H1 (cell line): ENCODE data around the gene PLCB4. TPM values are rescaled to one million over a fixed set of nuclear protein-coding genes. Genes with fewer than 3 reads are reported as not detected.

Experiments
- CTCF ChIA-PET: fragments of 300-600 bp; sonication (Branson Sonifier 250); formaldehyde crosslinking; loops from one replicate; lab custom pipeline; 2021; ENCODE audit not compliant: partially characterized antibody; lab: Charles Lee
- POLR2A ChIA-PET: fragments of 300-600 bp; sonication (Branson Sonifier 250); formaldehyde crosslinking; loops from one replicate; lab custom pipeline; 2021; ENCODE audit warnings: inconsistent platforms; ENCODE audit not compliant: partially characterized antibody; lab: Charles Lee
- DNase-seq, 2 experiments: peaks; one replicate each; pipeline versions ENCODE4 v3.0.0 to v3.0.0-alpha.2; 2010 to 2022; ENCODE audit warnings: low spot score in 2 of 2, low read depth in 1 of 2, mixed read lengths in 1 of 2
- FAIRE-seq: peaks from 2 replicates; lab custom pipeline; 2011; peaks lifted over from hg19 to GRCh38; lab: Jason Lieb, UNC
- H2AFZ ChIP-seq: 2 replicates; pipeline ENCODE4 v1.8.1; 2012; ENCODE audit warnings: low read length, inconsistent platforms
- H2AK5ac ChIP-seq: 2 replicates; pipeline ENCODE4 v1.6.1; 2013; ENCODE audit warnings: low read depth, low read length
- H2BK120ac ChIP-seq: replicated peaks from 2 replicates; pipeline ENCODE3; 2013; ENCODE audit warnings: low read depth, low read length, inconsistent platforms
- H2BK12ac ChIP-seq: 2 replicates; pipeline ENCODE4 v1.6.1; 2013; ENCODE audit warnings: low read depth, low read length
- H2BK15ac ChIP-seq: 2 replicates; pipeline ENCODE4 v1.6.1; 2013; ENCODE audit warnings: low read length
- H2BK20ac ChIP-seq: 2 replicates; pipeline ENCODE4 v1.6.1; 2013; ENCODE audit warnings: low read length
- H2BK5ac ChIP-seq: 2 replicates; pipeline ENCODE4 v1.6.1; 2013; ENCODE audit warnings: low read depth, low read length
- H3K14ac ChIP-seq: 2 replicates; pipeline ENCODE4 v1.6.1; 2013; ENCODE audit warnings: inconsistent platforms; ENCODE audit not compliant: insufficient read length
- H3K18ac ChIP-seq: 2 replicates; pipeline ENCODE4 v1.6.1; 2013; ENCODE audit warnings: low read length; ENCODE audit errors: extremely low read depth
- H3K23ac ChIP-seq: 2 replicates; pipeline ENCODE4 v1.6.1; 2013; ENCODE audit warnings: inconsistent platforms; ENCODE audit not compliant: insufficient read length
- H3K23me2 ChIP-seq: 2 replicates; pipeline ENCODE4 v1.6.1; 2013; ENCODE audit warnings: low read depth, low read length
- H3K27ac ChIP-seq: 2 replicates; pipeline ENCODE4 v1.6.1; 2011; ENCODE audit warnings: low read depth, low read length, inconsistent platforms
- H3K27me3 ChIP-seq, 4 experiments: replicated peaks in 1 of 4; 1 replicate in 1 of 4; 2 replicates in 3 of 4; pipeline versions ENCODE4 v1.6.1 to v1.8.1; 2011 to 2013; ENCODE audit warnings: low read length in 3 of 4, mild to moderate bottlenecking in 3 of 4, inconsistent platforms in 2 of 4, mixed read lengths in 2 of 4, moderate library complexity in 1 of 4; ENCODE audit not compliant: control insufficient read depth in 3 of 4, insufficient read depth in 3 of 4; ENCODE audit errors: extremely low read depth in 1 of 4
- H3K36me3 ChIP-seq, 4 experiments: 2 replicates each; pipeline versions ENCODE4 v1.6.1 to v1.8.1; 2011 to 2013; ENCODE audit warnings: mild to moderate bottlenecking in 4 of 4, low read length in 3 of 4, moderate library complexity in 2 of 4, control low read depth in 1 of 4, inconsistent platforms in 1 of 4; ENCODE audit not compliant: insufficient read depth in 4 of 4, control insufficient read depth in 2 of 4
- H3K4ac ChIP-seq: replicated peaks from 2 replicates; pipeline ENCODE3; 2013; ENCODE audit warnings: low read length, low read depth, mixed read lengths, inconsistent platforms; ENCODE audit not compliant: insufficient read length
- H3K4me1 ChIP-seq, 4 experiments: replicated peaks in 1 of 4; 1 replicate in 1 of 4; 2 replicates in 3 of 4; pipeline versions ENCODE4 v1.6.1 to v1.8.1; 2011 to 2013; ENCODE audit warnings: low read length in 3 of 4, inconsistent platforms in 2 of 4, mixed read lengths in 1 of 4; ENCODE audit not compliant: insufficient read depth in 4 of 4, control insufficient read depth in 3 of 4
- H3K4me2 ChIP-seq, 2 experiments: 2 replicates each; pipeline versions ENCODE4 v1.6.1 to v1.8.1; 2011 to 2013; ENCODE audit warnings: low read depth in 2 of 2, low read length in 2 of 2, control low read depth in 1 of 2, inconsistent platforms in 1 of 2, mild to moderate bottlenecking in 1 of 2; ENCODE audit not compliant: insufficient read depth in 1 of 2
- H3K4me3 ChIP-seq, 4 experiments: fragments of 200-600, 300-600 bp in 1 of 4; sonication (generic), shearing (Covaris generic), sonication (Bioruptor Twin) in 1 of 4; 2 replicates each; pipeline versions ENCODE4 v1.5.1 to v1.8.1; 2011 to 2016; ENCODE audit warnings: low read length in 4 of 4, low read depth in 3 of 4, control low read depth in 2 of 4, inconsistent platforms in 2 of 4, mild to moderate bottlenecking in 2 of 4, mixed read lengths in 1 of 4, moderate library complexity in 1 of 4; ENCODE audit not compliant: insufficient read depth in 2 of 4; ENCODE audit errors: extremely low read depth in 1 of 4
- H3K56ac ChIP-seq: replicated peaks from 2 replicates; pipeline ENCODE3; 2013; ENCODE audit warnings: low read depth, mild to moderate bottlenecking, mixed read lengths, low read length, inconsistent platforms; ENCODE audit not compliant: insufficient read length
- H3K79me1 ChIP-seq: 2 replicates; pipeline ENCODE4 v1.6.1; 2013; ENCODE audit warnings: low read depth, low read length, control low read depth
- H3K79me2 ChIP-seq, 2 experiments: 2 replicates each; pipeline versions ENCODE4 v1.6.1 to v1.8.1; 2012 to 2013; ENCODE audit warnings: low read length in 2 of 2, mild to moderate bottlenecking in 2 of 2, inconsistent platforms in 1 of 2; ENCODE audit not compliant: insufficient read depth in 2 of 2, control insufficient read depth in 1 of 2
- H3K9ac ChIP-seq, 4 experiments: replicated peaks in 1 of 4; 1 replicate in 1 of 4; 2 replicates in 3 of 4; pipeline versions ENCODE4 v1.6.1 to v1.8.1; 2011 to 2013; ENCODE audit warnings: low read depth in 3 of 4, low read length in 3 of 4, control low read depth in 2 of 4, mild to moderate bottlenecking in 2 of 4, moderate library complexity in 2 of 4, inconsistent platforms in 1 of 4; ENCODE audit errors: extremely low read depth in 1 of 4
- H3K9me3 ChIP-seq, 2 experiments: 2 replicates each; pipeline versions ENCODE4 v1.6.1 to v1.8.1; 2012 to 2013; ENCODE audit warnings: mild to moderate bottlenecking in 2 of 2, moderate library complexity in 2 of 2, control low read depth in 1 of 2, inconsistent platforms in 1 of 2, low read depth in 1 of 2, low read length in 1 of 2, mixed read lengths in 1 of 2; ENCODE audit not compliant: insufficient read depth in 2 of 2
- H4K20me1 ChIP-seq, 2 experiments: replicated peaks in 1 of 2; 2 replicates each; pipeline versions ENCODE3 to v1.8.1; 2011 to 2013; ENCODE audit warnings: inconsistent platforms in 2 of 2, low read length in 2 of 2, mild to moderate bottlenecking in 1 of 2; ENCODE audit not compliant: insufficient read depth in 2 of 2, control insufficient read depth in 1 of 2
- H4K5ac ChIP-seq: 2 replicates; pipeline ENCODE4 v1.6.1; 2013; ENCODE audit warnings: low read length, low read depth, mixed read lengths, inconsistent platforms; ENCODE audit not compliant: insufficient read length
- H4K8ac ChIP-seq: 2 replicates; pipeline ENCODE4 v1.8.0; 2013; ENCODE audit warnings: mild to moderate bottlenecking, moderate library complexity, low read length, inconsistent platforms; ENCODE audit not compliant: insufficient read depth; ENCODE audit errors: extremely low read depth
- H4K91ac ChIP-seq: replicated peaks from 2 replicates; pipeline ENCODE3; 2013; ENCODE audit warnings: low read length, mixed read lengths, inconsistent platforms; ENCODE audit not compliant: insufficient read length
- CBX8 ChIP-seq: fragments of 300-800, 300-1000 bp; sonication (generic); IDR thresholded peaks from 2 replicates; pipeline ENCODE4 v1.7.1; 2016; ENCODE audit warnings: low read depth, low read length, borderline replicate concordance
- CHD2 ChIP-seq: IDR thresholded peaks from 2 replicates; pipeline ENCODE4 v1.6.1; 2012; ENCODE audit warnings: low read length, improper control_type of control experiment
- CTCF ChIP-seq, 3 experiments: IDR thresholded peaks; 1 replicate in 2 of 3; 2 replicates in 1 of 3; pipeline versions ENCODE4 v1.5.1 to v1.6.1; 2011; ENCODE audit warnings: low read length in 3 of 3, mild to moderate bottlenecking in 3 of 3, inconsistent platforms in 2 of 3, low read depth in 1 of 3, moderate library complexity in 1 of 3; ENCODE audit not compliant: insufficient read depth in 1 of 3; ENCODE audit errors: control extremely low read depth in 1 of 3
- EZH2 ChIP-seq: fragments of 200-600 bp; sonication (generic); IDR thresholded peaks from 2 replicates; pipeline ENCODE4 v1.7.1; 2012; ENCODE audit warnings: low read depth, mild to moderate bottlenecking, moderate library complexity, low read length, inconsistent platforms; ENCODE audit not compliant: severe bottlenecking
- GABPA ChIP-seq: IDR thresholded peaks from 2 replicates; pipeline ENCODE4 v1.6.1; 2011; ENCODE audit warnings: mild to moderate bottlenecking, low read length, moderate library complexity, borderline replicate concordance; ENCODE audit not compliant: insufficient read depth
- MAX ChIP-seq: IDR thresholded peaks from 2 replicates; pipeline ENCODE4 v1.6.1; 2012; ENCODE audit warnings: inconsistent platforms
- RNF2 ChIP-seq: fragments of 200-900, 300-1000 bp; sonication (generic); IDR thresholded peaks from 2 replicates; pipeline ENCODE4 v1.7.1; 2016; ENCODE audit warnings: borderline replicate concordance, low read depth, mild to moderate bottlenecking, antibody characterized with exemption, low read length; ENCODE audit not compliant: poor library complexity, severe bottlenecking; ENCODE audit errors: missing control alignments
- RXRA ChIP-seq: IDR thresholded peaks from 2 replicates; pipeline ENCODE4 v1.6.1; 2011; ENCODE audit warnings: low read depth, mild to moderate bottlenecking, low read length, moderate library complexity; ENCODE audit not compliant: insufficient read depth
- SIX5 ChIP-seq: IDR thresholded peaks from 2 replicates; pipeline ENCODE4 v1.6.1; 2011; ENCODE audit warnings: mild to moderate bottlenecking, low read depth, low read length
- WGBS, 2 experiments: shearing (Covaris generic) in 1 of 2; methylation state at CpG; one replicate each; pipeline versions ENCODE4 v1.1.6 to v1.1.7; 2013 to 2015; ENCODE audit warnings: low lambda C conversion rate in 2 of 2, mixed read lengths in 2 of 2, inconsistent platforms in 1 of 2, low coverage in 1 of 2, missing lambda C conversion rate in 1 of 2; ENCODE audit not compliant: insufficient replicate concordance in 2 of 2, insufficient coverage in 1 of 2, insufficient read length in 1 of 2; ENCODE audit errors: extremely low coverage in 1 of 2, missing lambda C conversion rate in 1 of 2; 5-methylcytosine and 5-hydroxymethylcytosine counted together
- polyA plus RNA-seq, 7 experiments: library from polyadenylated mRNA; depleted of rRNA in 3 of 7; stranded (reverse) in 5 of 7; unstranded in 2 of 7; fragments of >200 nt in 5 of 7; fragments of 200-250 nt in 2 of 7; gene quantifications; 1 replicate in 5 of 7; 2 replicates in 1 of 7; 4 replicates in 1 of 7; pipeline versions ENCODE4 v1.2.1 to v1.2.3, GENCODE V29; 2011 to 2013; ENCODE audit warnings: missing spikeins in 2 of 7, mixed read lengths in 2 of 7
- total RNA-seq: library from RNA; stranded (reverse); fragmentation: NEBNext Ultra II Directional; extraction: Animal tissue kit (Norgen Biotek cat#: 25700); gene quantifications from 2 replicates; pipeline ENCODE4 v1.2.1, GENCODE V29; 2021
- TF ChIP-seq, protein P1 (sequence below): IDR thresholded peaks from 2 replicates; pipeline ENCODE4 v1.6.1; 2011; ENCODE audit warnings: low read depth, mild to moderate bottlenecking, low read length; ENCODE audit not compliant: insufficient read depth

PLCB4 gene
- total and polyA plus RNA-seq, 2 of the 8 experiments (the other 6 are each of a cell fraction or from before 2014, with no cell fraction given): 3.2 to 14.1 TPM

GRCh38 chr20:9163251-9163650 is 94.4 kb downstream of the PLCB4 start:
- Histone ChIP-seq H3K36me3 (no peaks in the 10 kb centered on the region), H4K8ac (no peak overlapping the region), H2AFZ (no peak overlapping the region), H4K20me1 (no peaks in the 10 kb centered on the region), H2BK20ac (no peak overlapping the region), H3K23ac (no peak overlapping the region), H3K79me1 (no peaks in the 10 kb centered on the region; the same call in 1 of the 2 replicates), H3K56ac (no peak overlapping the region), H3K4me2 (no peak overlapping the region), H3K79me2 (peaks cover 0 to 3% of the 10 kb centered on the region in 2 experiments; a peak in 1 of 4 replicates), H2BK120ac (no peak overlapping the region), H2AK5ac (no peak overlapping the region), H2BK5ac (no peak overlapping the region), H3K4me1 (peaks cover 0 to 11% (median 7%) of the 10 kb centered on the region in 4 experiments; a peak in 4 of 7 replicates), H4K5ac (no peak overlapping the region), H3K27me3 (no peaks in the 10 kb centered on the region), H3K27ac (no peak overlapping the region), H3K14ac (no peak overlapping the region), H3K4me3 (no peak overlapping the region), H3K23me2 (no peaks in the 10 kb centered on the region), H3K4ac (no peak overlapping the region), H3K9ac (no peak overlapping the region), H4K91ac (no peak overlapping the region), H3K18ac (no peak overlapping the region), H2BK12ac (no peak overlapping the region), H3K9me3 (no peaks in the 10 kb centered on the region), H2BK15ac (no peak overlapping the region)
- POLR2A ChIA-PET: no interaction called here
- DNase-seq (no peak), FAIRE-seq (no peak)
- CTCF ChIA-PET: no interaction called here
- 88% methylated on average over 3 of the region's 3 CpGs; no CpG with 5 or more reads in 1 of the 2 experiments for WGBS, 2 experiments
- TF ChIP-seq MAX: no peak
- TF ChIP-seq RXRA: no peak
- TF ChIP-seq CBX8: no peak
- TF ChIP-seq SIX5: no peak
- TF ChIP-seq GABPA: no peak
- TF ChIP-seq CHD2: no peak
- TF ChIP-seq EZH2: no peak
- TF ChIP-seq RNF2: no peak
- no peak for TF ChIP-seq CTCF (IDR thresholded peaks at IDR 0.05; ENCODE audit: control extremely low read depth in 1 of 3, insufficient read depth in 1 of 3, low read depth in 1 of 3, low read length in 3 of 3)
- TF ChIP-seq, protein P1, sequence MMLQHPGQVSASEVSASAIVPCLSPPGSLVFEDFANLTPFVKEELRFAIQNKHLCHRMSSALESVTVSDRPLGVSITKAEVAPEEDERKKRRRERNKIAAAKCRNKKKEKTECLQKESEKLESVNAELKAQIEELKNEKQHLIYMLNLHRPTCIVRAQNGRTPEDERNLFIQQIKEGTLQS: no peak
